OCI-LY7 (cell line): ENCODE data around the gene NDOR1. TPM values are rescaled to one million over a fixed set of nuclear protein-coding genes. Genes with fewer than 3 reads are reported as not detected.

Source experiments
- BruUV-seq: library from RNA; stranded (reverse); fragments of 400-500 nt; replicated peaks from 2 replicates; lab custom pipeline; 2021; lab: Mats Ljungman, UMichigan
- CTCF ChIA-PET: fragments of 300-600 bp; sonication (Branson Sonifier 250); formaldehyde crosslinking; loops from one replicate; lab custom pipeline; 2022; ENCODE audit warnings: antibody characterized with exemption; ENCODE audit not compliant: unreplicated experiment; lab: Charles Lee
- POLR2A ChIA-PET: fragments of 300-600 bp; sonication (Branson Sonifier 250); formaldehyde crosslinking; loops from one replicate; lab custom pipeline; 2022; ENCODE audit warnings: antibody characterized with exemption; lab: Charles Lee
- DNase-seq: peaks from one replicate; pipeline ENCODE4 v3.0.0-alpha.2; 2015; ENCODE audit warnings: low spot score
- H2AFZ ChIP-seq: fragments of 200-600 bp; sonication (generic), shearing (Covaris generic); 2 replicates; pipeline ENCODE4 v1.6.1; 2014; ENCODE audit warnings: mild to moderate bottlenecking, antibody characterized with exemption, low read length, moderate library complexity
- H3K27ac ChIP-seq: fragments of 200-600 bp; sonication (generic); 2 replicates; pipeline ENCODE4 v1.5.1; 2014; ENCODE audit warnings: mixed run types, low read depth, mild to moderate bottlenecking, moderate library complexity, low read length, inconsistent platforms; ENCODE audit not compliant: poor library complexity, severe bottlenecking
- H3K36me3 ChIP-seq: fragments of 200-600 bp; sonication (generic); 2 replicates; pipeline ENCODE4 v1.6.1; 2014; ENCODE audit warnings: mild to moderate bottlenecking, antibody characterized with exemption, low read length, moderate library complexity, mixed read lengths; ENCODE audit not compliant: insufficient read depth
- H3K4me1 ChIP-seq: fragments of 200-600 bp; sonication (generic); 2 replicates; pipeline ENCODE4 v1.5.1; 2014; ENCODE audit warnings: mild to moderate bottlenecking, low read length; ENCODE audit not compliant: insufficient read depth, poor library complexity, severe bottlenecking
- H3K4me2 ChIP-seq: fragments of 200-600 bp; sonication (generic); 2 replicates; pipeline ENCODE4 v1.6.1; 2014; ENCODE audit warnings: mild to moderate bottlenecking, low read length
- H3K4me3 ChIP-seq: fragments of 200-600 bp; sonication (generic); 2 replicates; pipeline ENCODE4 v1.5.1; 2014; ENCODE audit warnings: mild to moderate bottlenecking, low read depth, low read length; ENCODE audit not compliant: poor library complexity, severe bottlenecking
- H3K79me2 ChIP-seq: fragments of 200-600 bp; sonication (generic); 2 replicates; pipeline ENCODE4 v1.6.1; 2016; ENCODE audit warnings: low read depth, mild to moderate bottlenecking, low read length, moderate library complexity, mixed read lengths; ENCODE audit not compliant: insufficient read depth
- H3K9me2 ChIP-seq: fragments of 200-600 bp; sonication (generic); 2 replicates; pipeline ENCODE4 v1.6.1; 2016; ENCODE audit warnings: mild to moderate bottlenecking, low read length, mixed read lengths; ENCODE audit not compliant: insufficient read depth
- H3K9me3 ChIP-seq: fragments of 200-600 bp; sonication (generic); 2 replicates; pipeline ENCODE4 v1.6.1; 2014; ENCODE audit warnings: mild to moderate bottlenecking, mixed run types, low read length, mixed read lengths
- H4K20me1 ChIP-seq: fragments of 200-600 bp; sonication (generic); 2 replicates; pipeline ENCODE4 v1.6.1; 2014; ENCODE audit warnings: mild to moderate bottlenecking, antibody characterized with exemption, low read length, moderate library complexity, mixed read lengths; ENCODE audit not compliant: insufficient read depth
- EZH2phosphoT487 ChIP-seq: fragments of 200-600 bp; sonication (generic); IDR thresholded peaks from 2 replicates; pipeline ENCODE4 v1.6.1; 2018; ENCODE audit warnings: low read depth, borderline replicate concordance, mild to moderate bottlenecking, mixed run types, antibody characterized with exemption, low read length, moderate library complexity, mixed read lengths
- intact Hi-C: fragments of 100-400 bp; cut with micrococcal nuclease; formaldehyde crosslinking; loops from one replicate; pipeline ENCODE4 v1.10.0; 2022; ENCODE audit not compliant: unreplicated experiment
- total RNA-seq, 2 experiments: library from RNA; depleted of rRNA in 1 of 2; stranded (reverse); fragments of >200 nt in 1 of 2; shearing (Covaris generic) in 1 of 2; gene quantifications; 2 replicates each; pipeline ENCODE4 v1.2.3, GENCODE V29; 2014 to 2022
- TF ChIP-seq, protein P1 (sequence below): fragments of 200-600 bp; sonication (generic); conservative IDR thresholded peaks from 2 replicates; pipeline ENCODE4 v1.5.1; 2014; ENCODE audit warnings: mild to moderate bottlenecking, antibody characterized with exemption, low read length, moderate library complexity, mixed read lengths

The NDOR1 gene
- total RNA-seq, 2 experiments from 2014 or later: 30.4 to 61.9 TPM

DNA sequence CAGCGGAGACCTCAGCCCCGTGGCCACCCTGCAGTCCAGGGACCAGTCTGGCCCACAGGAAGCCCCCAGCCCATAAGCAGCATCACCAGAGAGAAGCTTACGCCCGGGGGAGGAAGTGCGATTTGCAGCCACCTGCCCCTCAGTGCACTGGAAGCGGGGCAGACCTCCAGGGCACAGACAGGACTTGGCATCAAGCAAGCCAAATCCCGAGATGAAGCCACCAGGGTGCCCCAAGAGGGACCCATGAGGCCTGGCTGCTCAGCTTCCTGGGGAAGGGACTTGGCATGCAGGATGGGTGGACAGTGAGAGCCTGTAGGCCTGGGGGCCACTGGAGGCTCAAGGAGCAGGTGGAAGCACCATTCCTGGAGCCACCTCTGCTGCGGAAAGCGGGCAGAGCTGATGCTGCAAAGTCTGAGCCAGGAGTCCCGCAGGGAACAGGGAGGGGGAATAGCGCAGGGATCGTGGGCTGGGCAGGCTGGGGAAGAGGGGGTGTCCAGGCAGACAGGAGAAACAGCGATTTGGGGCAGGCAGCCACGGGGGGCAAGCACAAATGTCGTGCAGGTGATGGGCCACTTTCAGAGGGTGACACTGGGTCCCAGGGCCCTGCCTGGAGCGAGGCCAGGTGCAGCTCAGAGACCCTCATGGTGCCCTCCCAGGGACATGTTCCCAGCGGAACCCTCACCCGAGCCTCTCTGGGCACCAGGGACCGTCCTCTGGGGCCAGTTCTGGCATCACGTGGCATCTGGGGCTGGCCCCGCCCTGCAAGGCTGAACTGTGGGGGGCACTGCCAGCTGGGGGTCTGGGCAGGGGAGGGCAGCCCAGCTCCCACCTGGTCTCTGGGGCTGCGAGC is 38.9 kb upstream of the NDOR1 start:
- no peaks in the 10 kb centered on the region for H3K79me2 ChIP-seq
- H3K36me3 ChIP-seq: no peaks in the 10 kb centered on the region
- POLR2A ChIA-PET: interaction anchor here (0.6 kb wide), 1 partner anchor 57 kb away, joined by 3 read pairs; no protein-coding TSS in a partner anchor
- H3K9me2 ChIP-seq: no peaks in the 10 kb centered on the region
- no peak overlapping the region for H3K4me3 ChIP-seq
- CTCF ChIA-PET: interaction anchor here (0.6 kb wide), 2 partner anchors 28 to 37 kb away, joined by 3 to 9 read pairs; no protein-coding TSS in a partner anchor
- H3K27ac ChIP-seq: no peak overlapping the region
- H3K9me3 ChIP-seq: no peaks in the 10 kb centered on the region
- intact Hi-C loops: no loop called here
- TF ChIP-seq EZH2phosphoT487: no peak
- TF ChIP-seq, protein P1, sequence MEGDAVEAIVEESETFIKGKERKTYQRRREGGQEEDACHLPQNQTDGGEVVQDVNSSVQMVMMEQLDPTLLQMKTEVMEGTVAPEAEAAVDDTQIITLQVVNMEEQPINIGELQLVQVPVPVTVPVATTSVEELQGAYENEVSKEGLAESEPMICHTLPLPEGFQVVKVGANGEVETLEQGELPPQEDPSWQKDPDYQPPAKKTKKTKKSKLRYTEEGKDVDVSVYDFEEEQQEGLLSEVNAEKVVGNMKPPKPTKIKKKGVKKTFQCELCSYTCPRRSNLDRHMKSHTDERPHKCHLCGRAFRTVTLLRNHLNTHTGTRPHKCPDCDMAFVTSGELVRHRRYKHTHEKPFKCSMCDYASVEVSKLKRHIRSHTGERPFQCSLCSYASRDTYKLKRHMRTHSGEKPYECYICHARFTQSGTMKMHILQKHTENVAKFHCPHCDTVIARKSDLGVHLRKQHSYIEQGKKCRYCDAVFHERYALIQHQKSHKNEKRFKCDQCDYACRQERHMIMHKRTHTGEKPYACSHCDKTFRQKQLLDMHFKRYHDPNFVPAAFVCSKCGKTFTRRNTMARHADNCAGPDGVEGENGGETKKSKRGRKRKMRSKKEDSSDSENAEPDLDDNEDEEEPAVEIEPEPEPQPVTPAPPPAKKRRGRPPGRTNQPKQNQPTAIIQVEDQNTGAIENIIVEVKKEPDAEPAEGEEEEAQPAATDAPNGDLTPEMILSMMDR: no peak
- DNase-seq: no peak
- no TSS peak for BruUV-seq
- no peak overlapping the region for H3K4me2 ChIP-seq
- no peak overlapping the region for H2AFZ ChIP-seq
- H4K20me1 ChIP-seq: no peaks in the 10 kb centered on the region
- H3K4me1 ChIP-seq: peaks cover 4% of the 10 kb centered on the region

DNA sequence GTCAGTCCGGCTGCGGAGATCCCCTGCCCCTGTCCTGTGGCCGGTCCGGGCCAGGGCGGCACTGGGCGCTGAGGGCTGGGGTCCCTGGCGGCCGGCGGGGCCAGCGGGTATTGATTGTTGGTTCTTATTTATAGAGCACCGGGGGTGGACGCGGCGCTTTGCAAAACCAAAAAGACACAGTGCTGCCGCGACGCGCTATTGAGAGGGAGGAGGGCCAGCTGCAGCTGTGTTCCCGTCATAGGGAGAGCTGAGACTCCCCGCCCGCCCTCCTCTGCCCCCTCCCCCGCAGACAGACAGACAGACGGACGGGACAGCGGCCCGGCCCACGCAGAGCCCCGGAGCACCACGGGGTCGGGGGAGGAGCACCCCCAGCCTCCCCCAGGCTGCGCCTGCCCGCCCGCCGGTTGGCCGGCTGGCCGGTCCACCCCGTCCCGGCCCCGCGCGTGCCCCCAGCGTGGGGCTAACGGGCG is 38.2 kb upstream of the NDOR1 start:
- no peaks in the 10 kb centered on the region for H3K36me3 ChIP-seq
- no peak overlapping the region for H3K27ac ChIP-seq
- TF ChIP-seq, protein P1: no peak
- no peak for TF ChIP-seq EZH2phosphoT487
- no peak overlapping the region for H3K4me2 ChIP-seq
- no peaks in the 10 kb centered on the region for H4K20me1 ChIP-seq
- no TSS peak for BruUV-seq
- intact Hi-C loops: no loop called here
- no peak for DNase-seq
- H3K9me2 ChIP-seq: no peaks in the 10 kb centered on the region
- no peak overlapping the region for H2AFZ ChIP-seq
- no peak overlapping the region for H3K4me3 ChIP-seq
- no peaks in the 10 kb centered on the region for H3K9me3 ChIP-seq
- CTCF ChIA-PET: interaction anchor here (0.6 kb wide), 1 partner anchor 37 kb away, joined by 9 read pairs; no protein-coding TSS in a partner anchor
- POLR2A ChIA-PET: interaction anchor here (0.6 kb wide), 1 partner anchor 56 kb away, joined by 3 read pairs; no protein-coding TSS in a partner anchor
- no peaks in the 10 kb centered on the region for H3K79me2 ChIP-seq
- peaks cover 4% of the 10 kb centered on the region for H3K4me1 ChIP-seq
